ENCODE data around the gene GRIA4.

DNA sequence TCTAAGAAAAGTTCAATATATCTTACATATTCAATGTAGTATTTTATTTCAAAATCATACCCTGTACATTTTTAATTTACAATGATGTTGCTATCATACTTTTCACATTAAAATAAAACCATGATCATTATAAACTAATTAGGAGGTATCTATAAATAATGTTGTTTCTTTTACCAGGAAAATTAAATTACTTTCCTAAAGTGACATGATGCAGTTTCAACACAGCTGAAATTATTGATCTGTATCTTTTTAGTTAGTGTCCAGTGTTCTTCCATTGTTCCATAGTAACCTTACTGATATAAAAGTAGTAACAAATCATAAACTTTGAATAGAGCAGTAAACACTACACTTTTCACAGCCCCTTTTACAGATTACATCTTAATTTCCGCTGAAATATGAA lies 29.7 kb downstream of the GRIA4 start:
- TF ChIP-seq, protein P1, sequence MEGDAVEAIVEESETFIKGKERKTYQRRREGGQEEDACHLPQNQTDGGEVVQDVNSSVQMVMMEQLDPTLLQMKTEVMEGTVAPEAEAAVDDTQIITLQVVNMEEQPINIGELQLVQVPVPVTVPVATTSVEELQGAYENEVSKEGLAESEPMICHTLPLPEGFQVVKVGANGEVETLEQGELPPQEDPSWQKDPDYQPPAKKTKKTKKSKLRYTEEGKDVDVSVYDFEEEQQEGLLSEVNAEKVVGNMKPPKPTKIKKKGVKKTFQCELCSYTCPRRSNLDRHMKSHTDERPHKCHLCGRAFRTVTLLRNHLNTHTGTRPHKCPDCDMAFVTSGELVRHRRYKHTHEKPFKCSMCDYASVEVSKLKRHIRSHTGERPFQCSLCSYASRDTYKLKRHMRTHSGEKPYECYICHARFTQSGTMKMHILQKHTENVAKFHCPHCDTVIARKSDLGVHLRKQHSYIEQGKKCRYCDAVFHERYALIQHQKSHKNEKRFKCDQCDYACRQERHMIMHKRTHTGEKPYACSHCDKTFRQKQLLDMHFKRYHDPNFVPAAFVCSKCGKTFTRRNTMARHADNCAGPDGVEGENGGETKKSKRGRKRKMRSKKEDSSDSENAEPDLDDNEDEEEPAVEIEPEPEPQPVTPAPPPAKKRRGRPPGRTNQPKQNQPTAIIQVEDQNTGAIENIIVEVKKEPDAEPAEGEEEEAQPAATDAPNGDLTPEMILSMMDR (conservative IDR thresholded peaks at IDR 0.05), result no peak
- TF ChIP-seq EZH2 (IDR thresholded peaks at IDR 0.05; ENCODE audit: low read depth), result no peak
